OCI-LY7 (cell line): ENCODE results near the gene CLTCL1.

Source experiments
- EZH2phosphoT487 ChIP-seq: fragments of 200-600 bp; sonication (generic); IDR thresholded peaks from 2 replicates; pipeline ENCODE4 v1.6.1; 2018; ENCODE audit warnings: low read depth, borderline replicate concordance, mild to moderate bottlenecking, mixed run types, antibody characterized with exemption, low read length, moderate library complexity, mixed read lengths
- TF ChIP-seq, protein P1 (sequence below): fragments of 200-600 bp; sonication (generic); conservative IDR thresholded peaks from 2 replicates; pipeline ENCODE4 v1.5.1; 2014; ENCODE audit warnings: mild to moderate bottlenecking, antibody characterized with exemption, low read length, moderate library complexity, mixed read lengths

DNA sequence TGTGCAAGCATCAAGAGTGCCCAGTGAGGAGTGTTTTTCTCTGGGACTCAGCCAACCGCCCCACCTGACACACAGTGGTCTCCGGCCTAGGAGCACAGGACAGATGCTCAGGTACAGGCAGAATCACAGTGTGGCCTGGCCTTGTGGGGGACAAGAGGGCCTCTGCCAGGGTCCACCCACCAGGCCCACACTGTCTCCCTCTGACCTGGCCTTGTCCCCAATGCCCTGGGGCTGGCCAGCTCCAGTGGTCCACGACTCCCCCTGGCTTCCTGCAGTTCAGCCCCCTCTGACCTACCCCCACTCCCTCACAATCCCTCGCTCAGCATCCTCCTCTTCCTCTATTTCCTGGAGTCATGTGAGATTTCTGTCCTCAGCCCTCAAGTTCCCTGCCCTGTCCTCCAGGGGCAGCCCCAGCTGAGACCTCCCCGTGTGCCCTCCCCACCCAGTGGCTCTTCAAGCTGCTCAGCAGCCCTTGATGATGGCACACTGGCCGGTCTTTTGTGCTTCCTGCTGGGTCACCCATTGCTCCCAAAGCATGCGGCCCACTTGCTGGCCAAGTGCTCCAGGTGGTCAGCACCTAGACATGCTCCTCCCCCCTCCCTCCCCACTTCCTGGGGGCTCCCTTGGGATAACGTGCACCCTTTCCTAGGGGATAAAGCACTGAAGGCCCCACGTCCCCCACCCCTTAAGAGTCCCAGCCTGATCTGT is 158.7 kb downstream of the CLTCL1 start:
- TF ChIP-seq, protein P1, sequence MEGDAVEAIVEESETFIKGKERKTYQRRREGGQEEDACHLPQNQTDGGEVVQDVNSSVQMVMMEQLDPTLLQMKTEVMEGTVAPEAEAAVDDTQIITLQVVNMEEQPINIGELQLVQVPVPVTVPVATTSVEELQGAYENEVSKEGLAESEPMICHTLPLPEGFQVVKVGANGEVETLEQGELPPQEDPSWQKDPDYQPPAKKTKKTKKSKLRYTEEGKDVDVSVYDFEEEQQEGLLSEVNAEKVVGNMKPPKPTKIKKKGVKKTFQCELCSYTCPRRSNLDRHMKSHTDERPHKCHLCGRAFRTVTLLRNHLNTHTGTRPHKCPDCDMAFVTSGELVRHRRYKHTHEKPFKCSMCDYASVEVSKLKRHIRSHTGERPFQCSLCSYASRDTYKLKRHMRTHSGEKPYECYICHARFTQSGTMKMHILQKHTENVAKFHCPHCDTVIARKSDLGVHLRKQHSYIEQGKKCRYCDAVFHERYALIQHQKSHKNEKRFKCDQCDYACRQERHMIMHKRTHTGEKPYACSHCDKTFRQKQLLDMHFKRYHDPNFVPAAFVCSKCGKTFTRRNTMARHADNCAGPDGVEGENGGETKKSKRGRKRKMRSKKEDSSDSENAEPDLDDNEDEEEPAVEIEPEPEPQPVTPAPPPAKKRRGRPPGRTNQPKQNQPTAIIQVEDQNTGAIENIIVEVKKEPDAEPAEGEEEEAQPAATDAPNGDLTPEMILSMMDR, result no peak
- TF ChIP-seq EZH2phosphoT487, result no peak
